T-helper 17 cell (primary cell): Measurements from ENCODE around the gene PPP1R12C. TPM values are rescaled to one million over a fixed set of nuclear protein-coding genes. Genes with fewer than 3 reads are reported as not detected.
"Not testable (repeated sequence)": the region's sequence is repeated elsewhere in the genome, so short reads cannot be mapped to it uniquely, and the experiment has no call there.

Experiments
- ATAC-seq: fragments of 150-1000 bp; cut with Tn5 transposase; 2 replicates; pipeline ENCODE4 v1.10.0; 2021; ENCODE audit warnings: mild to moderate bottlenecking, moderate library complexity
- DNase-seq, 3 donors: peaks; one replicate each; pipeline versions ENCODE4 v3.0.0 to v3.0.0-alpha.2; 2020 to 2021
- H3K9me3 ChIP-seq: one replicate; pipeline ENCODE4 v1.7.0; 2013; ENCODE audit warnings: low read length, mild to moderate bottlenecking; ENCODE audit not compliant: control insufficient read depth, poor library complexity, severe bottlenecking
- H3K27ac Mint-ChIP-seq: one replicate; pipeline ENCODE4 v1.8.0; 2022; ENCODE audit warnings: mild to moderate bottlenecking, moderate library complexity, mixed read lengths
- H3K27me3 Mint-ChIP-seq: one replicate; pipeline ENCODE4 v1.8.0; 2022; ENCODE audit warnings: mixed read lengths
- H3K36me3 Mint-ChIP-seq: one replicate; pipeline ENCODE4 v1.8.0; 2022; ENCODE audit warnings: low read depth, mixed read lengths
- H3K4me1 Mint-ChIP-seq: one replicate; pipeline ENCODE4 v1.8.0; 2022; ENCODE audit warnings: mild to moderate bottlenecking, mixed read lengths
- H3K4me3 Mint-ChIP-seq: one replicate; pipeline ENCODE4 v1.8.0; 2022; ENCODE audit warnings: mild to moderate bottlenecking, moderate library complexity, mixed read lengths
- total RNA-seq, 4 donors: library from RNA in 2 of 4; stranded (reverse) in 2 of 4; gene quantifications; one replicate each; pipeline ENCODE4 v1.2.3 and lab custom pipeline; 2022 to 2026

PPP1R12C gene
- total RNA-seq, 2 donors from 2014 or later = 133 to 173 TPM

GRCh38 chr19:55155784-55156183 lies 38.3 kb upstream of the PPP1R12C start:
- not testable (repeated sequence) for H3K9me3 ChIP-seq, H3K36me3 Mint-ChIP-seq, ATAC-seq, H3K27ac Mint-ChIP-seq, H3K4me3 Mint-ChIP-seq, DNase-seq
- peaks cover 16% of the 10 kb centered on the region for H3K4me1 Mint-ChIP-seq
- peaks cover 25% of the 10 kb centered on the region for H3K27me3 Mint-ChIP-seq

GRCh38 chr19:55153652-55154264 lies 36.3 kb upstream of the PPP1R12C start:
- H3K36me3 Mint-ChIP-seq = peaks cover 2% of the 10 kb centered on the region
- H3K9me3 ChIP-seq = peaks cover 3% of the 10 kb centered on the region
- no peak overlapping the region for H3K27ac Mint-ChIP-seq
- ATAC-seq (no peak), DNase-seq (no peak)
- no peak overlapping the region for H3K4me3 Mint-ChIP-seq
- peaks cover 14% of the 10 kb centered on the region for H3K4me1 Mint-ChIP-seq
- peaks cover 29% of the 10 kb centered on the region for H3K27me3 Mint-ChIP-seq

- Mint-ChIP-seq H3K4me1 (peaks cover 14% of the 10 kb centered on the region), H3K36me3 (peaks cover 2% of the 10 kb centered on the region), H3K4me3 (no peak overlapping the region), H3K27me3 (peaks cover 28% of the 10 kb centered on the region), H3K27ac (no peak overlapping the region)
- peaks cover 3% of the 10 kb centered on the region for H3K9me3 ChIP-seq
- ATAC-seq (no peak), DNase-seq (no peak)
Observed at GRCh38 chr19:55152017-55152416, 34.6 kb upstream of the PPP1R12C start.

GRCh38 chr19:55149078-55150003 lies 31.9 kb upstream of the PPP1R12C start, which contains the start of gene TNNT1:
Gene TNNT1 (minus strand): TSS chr19:55149206. CDS start chr19:55147157, 2,049 bp downstream.
- H3K4me3 Mint-ChIP-seq = no peak within 1 kb of the TSS
- peaks cover 8% of the 10 kb centered on the region for H3K36me3 Mint-ChIP-seq
- no peak within 1 kb of the TSS for H3K27ac Mint-ChIP-seq
- ATAC-seq (no peak), DNase-seq (no peak)
- peaks cover 3% of the 10 kb centered on the region for H3K9me3 ChIP-seq
- H3K4me1 Mint-ChIP-seq = peaks cover 11% of the 10 kb centered on the region
- peaks cover 34% of the 10 kb centered on the region for H3K27me3 Mint-ChIP-seq

GRCh38 chr19:55147545-55148251 lies 30.3 kb upstream of the PPP1R12C start:
- ATAC-seq (no peak), DNase-seq (no peak)
- peaks cover 45% of the 10 kb centered on the region for H3K27me3 Mint-ChIP-seq
- peaks cover 3% of the 10 kb centered on the region for H3K9me3 ChIP-seq
- H3K27ac Mint-ChIP-seq = no peak overlapping the region
- H3K4me3 Mint-ChIP-seq = no peak overlapping the region
- H3K4me1 Mint-ChIP-seq = peaks cover 4% of the 10 kb centered on the region
- H3K36me3 Mint-ChIP-seq = peaks cover 8% of the 10 kb centered on the region

- DNase-seq (no peak), ATAC-seq (no peak)
- Mint-ChIP-seq H3K27me3 (peaks cover 48% of the 10 kb centered on the region), H3K4me3 (no peak overlapping the region), H3K27ac (no peak overlapping the region), H3K4me1 (peaks cover 4% of the 10 kb centered on the region), H3K36me3 (peaks cover 8% of the 10 kb centered on the region)
- H3K9me3 ChIP-seq = peaks cover 2% of the 10 kb centered on the region
Observed at GRCh38 chr19:55146705-55147273, 29.4 kb upstream of the PPP1R12C start.

- H3K4me3 Mint-ChIP-seq = no peak overlapping the region
- H3K27me3 Mint-ChIP-seq = peaks cover 51% of the 10 kb centered on the region
- H3K27ac Mint-ChIP-seq = no peak overlapping the region
- no peaks in the 10 kb centered on the region for H3K9me3 ChIP-seq
- H3K4me1 Mint-ChIP-seq = peaks cover 4% of the 10 kb centered on the region
- ATAC-seq (peak; percentile 33), DNase-seq (no peak)
- peaks cover 8% of the 10 kb centered on the region for H3K36me3 Mint-ChIP-seq
Observed at GRCh38 chr19:55146078-55146704, 28.8 kb upstream of the PPP1R12C start.

GRCh38 chr19:55145232-55145631 lies 27.8 kb upstream of the PPP1R12C start:
- H3K27me3 Mint-ChIP-seq = peaks cover 57% of the 10 kb centered on the region
- DNase-seq = no peak
- no peak overlapping the region for H3K4me3 Mint-ChIP-seq
- ATAC-seq = no peak
- H3K9me3 ChIP-seq = no peaks in the 10 kb centered on the region
- H3K36me3 Mint-ChIP-seq = peaks cover 8% of the 10 kb centered on the region
- H3K4me1 Mint-ChIP-seq = peaks cover 4% of the 10 kb centered on the region
- no peak overlapping the region for H3K27ac Mint-ChIP-seq

GRCh38 chr19:55141696-55142095 lies 24.3 kb upstream of the PPP1R12C start:
- H3K4me3 Mint-ChIP-seq = no peak overlapping the region
- H3K36me3 Mint-ChIP-seq = peaks cover 6% of the 10 kb centered on the region
- peaks cover 50% of the 10 kb centered on the region for H3K27me3 Mint-ChIP-seq
- no peaks in the 10 kb centered on the region for H3K9me3 ChIP-seq
- peaks cover 4% of the 10 kb centered on the region for H3K4me1 Mint-ChIP-seq
- no peak for DNase-seq
- no peak for ATAC-seq
- no peak overlapping the region for H3K27ac Mint-ChIP-seq

- peaks cover 4% of the 10 kb centered on the region for H3K4me1 Mint-ChIP-seq
Observed at GRCh38 chr19:55137915-55138314, 20.5 kb upstream of the PPP1R12C start.

GRCh38 chr19:55136399-55137102 lies 19.1 kb upstream of the PPP1R12C start:
- ATAC-seq (no peak), DNase-seq (no peak)
- no peaks in the 10 kb centered on the region for H3K9me3 ChIP-seq
- Mint-ChIP-seq H3K36me3 (no peaks in the 10 kb centered on the region), H3K27me3 (peaks cover 32% of the 10 kb centered on the region), H3K4me3 (no peak overlapping the region), H3K27ac (no peak overlapping the region), H3K4me1 (peaks cover 4% of the 10 kb centered on the region)

More at GRCh38 chr19:55137915-55138314, 20.5 kb upstream of the PPP1R12C start:
- Mint-ChIP-seq H3K27ac (peak overlapping the region; percentile 3), H3K4me3 (no peak overlapping the region), H3K36me3 (no peaks in the 10 kb centered on the region), H3K27me3 (peaks cover 30% of the 10 kb centered on the region)
- no peaks in the 10 kb centered on the region for H3K9me3 ChIP-seq
- DNase-seq (no peak), ATAC-seq (no peak)

- DNase-seq (no peak), ATAC-seq (no peak)
- H3K9me3 ChIP-seq = no peaks in the 10 kb centered on the region
- Mint-ChIP-seq H3K36me3 (no peaks in the 10 kb centered on the region), H3K27ac (no peak overlapping the region), H3K4me1 (peaks cover 4% of the 10 kb centered on the region), H3K27me3 (peaks cover 38% of the 10 kb centered on the region), H3K4me3 (no peak overlapping the region)
Observed at GRCh38 chr19:55134736-55135135, 17.3 kb upstream of the PPP1R12C start.
